GM12801 (cell line): ENCODE data around the gene MYH13.

Source experiments
- CTCF ChIP-seq: IDR thresholded peaks from one replicate; pipeline ENCODE4 v1.5.1; 2011; ENCODE audit warnings: control low read depth; ENCODE audit not compliant: insufficient read length; ENCODE audit errors: extremely low read depth

Gene MYH13

GRCh38 chr17:10285896-10286295 is 86.9 kb downstream of the MYH13 start:
- TF ChIP-seq CTCF, result no peak

GRCh38 chr17:10280068-10280467 is 92.7 kb downstream of the MYH13 start:
- TF ChIP-seq CTCF, result no peak

- no peak for TF ChIP-seq CTCF
These were observed 94.6 kb downstream of the MYH13 start for GRCh38 chr17:10278218-10278617.

- TF ChIP-seq CTCF, result no peak
These were observed 96.4 kb downstream of the MYH13 start for GRCh38 chr17:10276436-10276835.

- TF ChIP-seq CTCF, result no peak
These were observed 97.4 kb downstream of the MYH13 start for GRCh38 chr17:10275418-10275817.

- TF ChIP-seq CTCF, result no peak
These were observed 101.7 kb downstream of the MYH13 start for GRCh38 chr17:10271106-10271562.

GRCh38 chr17:10270258-10270657 is 102.5 kb downstream of the MYH13 start:
- no peak for TF ChIP-seq CTCF

- no peak for TF ChIP-seq CTCF
These were observed 104.8 kb downstream of the MYH13 start for GRCh38 chr17:10268005-10268404.
